Progenitor cell of endocrine pancreas (in vitro differentiated cells): ENCODE data around the gene RPL37. TPM values are rescaled to one million over a fixed set of nuclear protein-coding genes. Genes with fewer than 3 reads are reported as not detected.

Experiments used
- DNase-seq: peaks from one replicate; pipeline ENCODE4 v3.0.0; 2021; ENCODE audit warnings: low spot score; ENCODE audit not compliant: unreplicated experiment
- H3K27ac Mint-ChIP-seq: 2 replicates; pipeline ENCODE4 v1.8.0; 2021; ENCODE audit warnings: mild to moderate bottlenecking, moderate library complexity, mixed read lengths
- H3K27me3 Mint-ChIP-seq: 2 replicates; pipeline ENCODE4 v1.8.0; 2021; ENCODE audit warnings: mixed read lengths
- H3K36me3 Mint-ChIP-seq: 2 replicates; pipeline ENCODE4 v1.8.0; 2022; ENCODE audit warnings: mixed read lengths; ENCODE audit not compliant: insufficient read depth
- H3K4me1 Mint-ChIP-seq: 2 replicates; pipeline ENCODE4 v1.8.0; 2021; ENCODE audit warnings: low read depth, mixed read lengths
- H3K4me3 Mint-ChIP-seq: 2 replicates; pipeline ENCODE4 v1.8.0; 2021; ENCODE audit warnings: low read depth, mild to moderate bottlenecking, moderate library complexity, mixed read lengths
- H3K9me3 Mint-ChIP-seq: 2 replicates; pipeline ENCODE4 v1.8.0; 2021; ENCODE audit warnings: low read depth, mixed read lengths
- CTCF ChIP-seq: fragments of 200-600 bp; sonication (generic); IDR thresholded peaks from one replicate; pipeline ENCODE4 v1.5.0; 2021; ENCODE audit warnings: antibody characterized with exemption, mild to moderate bottlenecking; ENCODE audit not compliant: unreplicated experiment
- total RNA-seq: library from RNA; stranded (reverse); gene quantifications from 2 replicates; pipeline ENCODE4 v1.2.1, GENCODE V29; 2021

The RPL37 gene
- total RNA-seq, 1 donor from 2014 or later, result 1,476 TPM

DNA sequence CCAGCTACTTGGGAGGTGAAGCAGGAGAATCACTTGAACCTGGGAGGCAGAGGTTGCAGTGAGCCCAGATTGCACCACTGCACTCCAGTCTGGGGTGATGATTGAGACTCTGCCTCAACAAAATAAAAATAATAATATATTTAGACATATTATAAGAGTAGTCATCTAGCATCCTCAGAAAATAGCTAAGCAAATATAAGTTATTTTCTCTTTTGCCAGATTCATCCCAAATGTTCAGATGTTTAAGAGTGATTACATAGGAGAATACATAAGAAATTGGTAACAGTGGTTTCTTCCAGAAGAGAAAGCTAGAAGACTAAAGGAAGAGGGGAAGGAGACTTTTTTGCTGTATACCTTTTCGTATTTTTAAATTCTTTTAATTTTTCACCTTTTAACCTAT, 56.9 kb downstream of the RPL37 start:
- DNase-seq, result no peak
- H3K27ac Mint-ChIP-seq, result no peak overlapping the region
- H3K4me3 Mint-ChIP-seq, result no peak overlapping the region
- peaks cover 13% of the 10 kb centered on the region for H3K36me3 Mint-ChIP-seq
- H3K4me1 Mint-ChIP-seq, result peaks cover 7% of the 10 kb centered on the region
- no peaks in the 10 kb centered on the region for H3K9me3 Mint-ChIP-seq
- no peaks in the 10 kb centered on the region for H3K27me3 Mint-ChIP-seq
- TF ChIP-seq CTCF, result no peak

DNA sequence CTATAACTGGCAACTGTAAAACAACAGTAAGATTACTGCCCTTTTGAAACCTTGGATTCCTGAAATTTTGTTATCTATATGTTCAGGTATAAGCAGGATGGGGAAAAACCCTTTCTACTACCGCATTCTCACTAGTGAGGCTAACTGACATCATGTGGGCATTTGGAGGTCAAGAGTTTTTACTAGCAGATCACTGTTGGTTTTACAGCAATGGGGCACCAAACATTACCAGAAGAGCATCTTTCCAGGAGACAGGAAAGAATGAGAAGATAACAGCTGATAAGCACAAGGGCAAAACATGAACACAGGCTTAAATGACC, 58.4 kb downstream of the RPL37 start:
- H3K4me1 Mint-ChIP-seq, result peaks cover 3% of the 10 kb centered on the region

GRCh38 chr5:40775846-40776657, 59.0 kb downstream of the RPL37 start:
- no peaks in the 10 kb centered on the region for H3K9me3 Mint-ChIP-seq
- no peaks in the 10 kb centered on the region for H3K27me3 Mint-ChIP-seq
- H3K36me3 Mint-ChIP-seq, result peaks cover 17% of the 10 kb centered on the region
- H3K4me1 Mint-ChIP-seq, result peaks cover 2% of the 10 kb centered on the region
- no peak overlapping the region for H3K27ac Mint-ChIP-seq
- H3K4me3 Mint-ChIP-seq, result no peak overlapping the region
- no peak for DNase-seq
- no peak for TF ChIP-seq CTCF

More for the DNA sequence above, 58.4 kb downstream of the RPL37 start:
- Mint-ChIP-seq H3K27ac (no peak overlapping the region), H3K9me3 (no peaks in the 10 kb centered on the region), H3K36me3 (peaks cover 18% of the 10 kb centered on the region), H3K4me3 (no peak overlapping the region), H3K27me3 (no peaks in the 10 kb centered on the region)
- no peak for DNase-seq
- no peak for TF ChIP-seq CTCF

Other genes starting within 250 kb of the RPL37 start
- gene PTGER4, start 155.3 kb downstream of the RPL37 start, total RNA-seq, result 4.7 and 5.6 TPM in 2 replicates
- gene TTC33, start 79.3 kb downstream of the RPL37 start, total RNA-seq, result 21.5 and 25.4 TPM in 2 replicates
- gene PRKAA1, start 36.8 kb downstream of the RPL37 start, total RNA-seq, result 75.1 and 79.5 TPM in 2 replicates
- 0.74 and 1.1 TPM in 2 replicates for gene CARD6, start 6.1 kb upstream of the RPL37 start, total RNA-seq
- gene C7, start 74.3 kb upstream of the RPL37 start, total RNA-seq, result 5.7 and 6.1 TPM in 2 replicates
- gene MROH2B, start 236.1 kb upstream of the RPL37 start, total RNA-seq, result not detected in 2 replicates